HEK293T (cell line): ENCODE results near the gene CHMP4B.

Experiments
- CTCF ChIA-PET: fragments of 350-600 bp; formaldehyde crosslinking; extraction: SDS; loops from one replicate; lab custom pipeline; 2021; ENCODE audit warnings: antibody characterized with exemption, inconsistent platforms; lab: Yijun Ruan, JAX
- POLR2A ChIA-PET: fragments of 350-600 bp; formaldehyde crosslinking; extraction: SDS; loops from one replicate; lab custom pipeline; 2020; ENCODE audit warnings: antibody characterized with exemption, inconsistent platforms; lab: Yijun Ruan, JAX
- DNase-seq: peaks from one replicate; pipeline ENCODE4 v3.0.0; 2012; ENCODE audit warnings: mixed read lengths; ENCODE audit errors: extremely low spot score
- ARNT ChIP-seq: fragments of 450-650 bp; IDR thresholded peaks from 2 replicates; pipeline ENCODE4 v1.6.1; 2017; ENCODE audit warnings: mild to moderate bottlenecking
- BHLHE40 ChIP-seq: fragments of 450-650 bp; IDR thresholded peaks from 2 replicates; pipeline ENCODE4 v1.6.1; 2016; ENCODE audit warnings: mild to moderate bottlenecking, moderate library complexity, borderline replicate concordance
- CTBP1 ChIP-seq: fragments of 450-650 bp; IDR thresholded peaks from 2 replicates; pipeline ENCODE4 v1.6.1; 2016; ENCODE audit warnings: borderline replicate concordance
- ELF4 ChIP-seq: fragments of 450-650 bp; IDR thresholded peaks from 2 replicates; pipeline ENCODE4 v1.6.1; 2017; ENCODE audit warnings: antibody characterized with exemption
- FOXA1 ChIP-seq: fragments of 450-650 bp; IDR thresholded peaks from 2 replicates; pipeline ENCODE4 v1.6.1; 2016; ENCODE audit warnings: mild to moderate bottlenecking
- FOXK2 ChIP-seq: fragments of 450-650 bp; IDR thresholded peaks from 2 replicates; pipeline ENCODE4 v1.6.1; 2016; ENCODE audit warnings: mild to moderate bottlenecking
- FOXM1 ChIP-seq: fragments of 450-650 bp; IDR thresholded peaks from 2 replicates; pipeline ENCODE4 v1.6.1; 2017; ENCODE audit warnings: mild to moderate bottlenecking, borderline replicate concordance
- HDGF ChIP-seq: fragments of 450-650 bp; IDR thresholded peaks from 2 replicates; pipeline ENCODE4 v1.6.1; 2017; ENCODE audit warnings: antibody characterized with exemption, borderline replicate concordance
- L3MBTL2 ChIP-seq: fragments of 450-650 bp; conservative IDR thresholded peaks from 2 replicates; pipeline ENCODE4 v1.6.1; 2016; ENCODE audit warnings: mild to moderate bottlenecking
- LEF1 ChIP-seq: fragments of 450-650 bp; IDR thresholded peaks from 2 replicates; pipeline ENCODE4 v1.6.1; 2017; ENCODE audit warnings: mild to moderate bottlenecking, borderline replicate concordance
- NFRKB ChIP-seq: fragments of 450-650 bp; IDR thresholded peaks from 2 replicates; pipeline ENCODE4 v1.6.1; 2016; ENCODE audit warnings: mild to moderate bottlenecking, moderate library complexity
- PKNOX1 ChIP-seq: fragments of 450-650 bp; IDR thresholded peaks from 2 replicates; pipeline ENCODE4 v1.6.1; 2016
- SP1 ChIP-seq: fragments of 450-650 bp; IDR thresholded peaks from 2 replicates; pipeline ENCODE4 v1.6.1; 2017
- SUZ12 ChIP-seq: fragments of 450-650 bp; IDR thresholded peaks from 2 replicates; pipeline ENCODE4 v1.6.1; 2016; ENCODE audit warnings: mild to moderate bottlenecking
- TARDBP ChIP-seq: fragments of 450-650 bp; IDR thresholded peaks from 2 replicates; pipeline ENCODE4 v1.6.1; 2016
- ZNF384 ChIP-seq: fragments of 450-650 bp; IDR thresholded peaks from 2 replicates; pipeline ENCODE4 v1.6.1; 2016

CHMP4B gene

GRCh38 chr20:33836277-33836676, 25.1 kb downstream of the CHMP4B start:
- ChIA-PET CTCF (interaction anchor here (0.7 to 0.9 kb wide), 2 partner anchors 231 to 333 kb away, joined by 3 to 4 read pairs; no protein-coding TSS in a partner anchor), POLR2A (no interaction called here)
- no peak for DNase-seq
- TF ChIP-seq L3MBTL2 (no peak), NFRKB (no peak), ZNF384 (no peak), CTBP1 (no peak), FOXK2 (no peak), SUZ12 (no peak), ELF4 (no peak), FOXM1 (no peak), BHLHE40 (no peak), HDGF (no peak), PKNOX1 (no peak), FOXA1 (no peak)

- no peak for DNase-seq
- TF ChIP-seq NFRKB (no peak), SP1 (no peak), FOXK2 (no peak), HDGF (no peak), BHLHE40 (no peak), CTBP1 (no peak), PKNOX1 (no peak), ELF4 (no peak), ARNT (no peak), TARDBP (no peak)
- ChIA-PET CTCF (interaction anchor here (0.7 kb wide), 1 partner anchor 332 kb away, joined by 3 read pairs; no protein-coding TSS in a partner anchor), POLR2A (no interaction called here)
These were observed 26.1 kb downstream of the CHMP4B start for GRCh38 chr20:33837096-33837830.

GRCh38 chr20:33838035-33838864, 27.1 kb downstream of the CHMP4B start:
- ChIA-PET CTCF (no interaction called here), POLR2A (no interaction called here)
- DNase-seq = no peak
- TF ChIP-seq BHLHE40 (no peak), TARDBP (no peak), SUZ12 (no peak), L3MBTL2 (no peak), LEF1 (no peak), CTBP1 (no peak), PKNOX1 (no peak), ZNF384 (no peak)

- POLR2A ChIA-PET = interaction anchor here (0.6 kb wide), 1 partner anchor 9 kb away, joined by 3 read pairs; no protein-coding TSS in a partner anchor
- TF ChIP-seq ZNF384 (no peak), FOXA1 (no peak), FOXK2 (no peak), NFRKB (no peak), SP1 (no peak), SUZ12 (no peak), L3MBTL2 (no peak), LEF1 (no peak), CTBP1 (no peak), PKNOX1 (no peak)
- CTCF ChIA-PET = no interaction called here
- DNase-seq = no peak
These were observed 28.4 kb downstream of the CHMP4B start for GRCh38 chr20:33839591-33839990.

- TF ChIP-seq TARDBP (no peak), SUZ12 (no peak), CTBP1 (no peak), HDGF (no peak), L3MBTL2 (no peak), ZNF384 (no peak), ELF4 (no peak), LEF1 (no peak), PKNOX1 (no peak), SP1 (no peak), FOXK2 (no peak), FOXM1 (no peak), NFRKB (no peak)
- POLR2A ChIA-PET = no interaction called here
- no peak for DNase-seq
- CTCF ChIA-PET = no interaction called here
These were observed 29.0 kb downstream of the CHMP4B start for GRCh38 chr20:33840160-33840559.
